ENCODE data around the gene ZNF256.

The ZNF256 gene

GRCh38 chr19:57947419-57948134, at the start of gene ZNF256:
TSS of gene ZNF256 (minus strand) at chr19:57947706. CDS start at chr19:57947474, 232 bp downstream.
- peak; percentile 98 for FAIRE-seq

GRCh38 chr19:57992841-57993240, 45.3 kb upstream of the ZNF256 start:
- no peak for FAIRE-seq

GRCh38 chr19:57978586-57979289, 31.2 kb upstream of the ZNF256 start:
- no peak for FAIRE-seq

- no peak for FAIRE-seq
These were observed 26.9 kb upstream of the ZNF256 start, which contains the start of gene C19orf18 for GRCh38 chr19:57974434-57974833. TSS of gene C19orf18 (minus strand) at chr19:57974534. CDS start at chr19:57974432, 102 bp downstream.

- no peak for FAIRE-seq
These were observed 17.3 kb upstream of the ZNF256 start for GRCh38 chr19:57964761-57965160.

- no peak for FAIRE-seq
These were observed 14.3 kb upstream of the ZNF256 start for GRCh38 chr19:57961785-57962184.

GRCh38 chr19:57954996-57955395, 7.5 kb upstream of the ZNF256 start:
- no peak for FAIRE-seq

- no peak for FAIRE-seq
These were observed 2.2 kb upstream of the ZNF256 start for GRCh38 chr19:57949702-57950101.

- no peak for FAIRE-seq
These were observed 1.8 kb upstream of the ZNF256 start for GRCh38 chr19:57949296-57949695.

- no peak for FAIRE-seq
These were observed 453 bp downstream of the ZNF256 start for GRCh38 chr19:57947088-57947418.

- no peak for FAIRE-seq
These were observed 1.2 kb downstream of the ZNF256 start for GRCh38 chr19:57946316-57946715.

- FAIRE-seq: no peak
These were observed 5.9 kb downstream of the ZNF256 start for GRCh38 chr19:57941593-57941992.

GRCh38 chr19:57935731-57936130, 11.8 kb downstream of the ZNF256 start:
- FAIRE-seq: no peak

- FAIRE-seq: no peak
These were observed 12.5 kb downstream of the ZNF256 start, which contains the start of gene ZNF418 for GRCh38 chr19:57934820-57935665. TSS of gene ZNF418 (minus strand) at chr19:57935402. CDS start at chr19:57933822, 1,580 bp downstream.

GRCh38 chr19:57927587-57927986, 19.9 kb downstream of the ZNF256 start:
- FAIRE-seq: no peak

GRCh38 chr19:57916168-57916995, 31.1 kb downstream of the ZNF256 start, which contains the start of gene ZNF417:
TSS of gene ZNF417 (minus strand) at chr19:57916592. CDS start at chr19:57916411, 181 bp downstream.
- FAIRE-seq: peak; percentile 95

GRCh38 chr19:57914531-57914930, 33.0 kb downstream of the ZNF256 start:
- no peak for FAIRE-seq

GRCh38 chr19:57907394-57907793, 40.1 kb downstream of the ZNF256 start:
- FAIRE-seq: no peak

GRCh38 chr19:57905258-57905657, 42.2 kb downstream of the ZNF256 start:
- no peak for FAIRE-seq

- FAIRE-seq: no peak
These were observed 43.8 kb downstream of the ZNF256 start for GRCh38 chr19:57903618-57904184.

- FAIRE-seq: no peak
These were observed 47.2 kb downstream of the ZNF256 start for GRCh38 chr19:57900311-57900710.

All from G401.6 (cell line).